AG09319 (cell line): Measurements from ENCODE around the gene KCNAB1.

Source experiments
- DNase-seq: peaks from one replicate; pipeline ENCODE4 v3.0.0-alpha.2; 2010; ENCODE audit warnings: low read depth; ENCODE audit errors: extremely low read depth
- TF ChIP-seq, protein P1 (sequence below): IDR thresholded peaks from 2 replicates; pipeline ENCODE4 v1.5.1; 2011; ENCODE audit warnings: low read depth, mild to moderate bottlenecking, inconsistent platforms, low read length, moderate library complexity

Gene KCNAB1

DNA sequence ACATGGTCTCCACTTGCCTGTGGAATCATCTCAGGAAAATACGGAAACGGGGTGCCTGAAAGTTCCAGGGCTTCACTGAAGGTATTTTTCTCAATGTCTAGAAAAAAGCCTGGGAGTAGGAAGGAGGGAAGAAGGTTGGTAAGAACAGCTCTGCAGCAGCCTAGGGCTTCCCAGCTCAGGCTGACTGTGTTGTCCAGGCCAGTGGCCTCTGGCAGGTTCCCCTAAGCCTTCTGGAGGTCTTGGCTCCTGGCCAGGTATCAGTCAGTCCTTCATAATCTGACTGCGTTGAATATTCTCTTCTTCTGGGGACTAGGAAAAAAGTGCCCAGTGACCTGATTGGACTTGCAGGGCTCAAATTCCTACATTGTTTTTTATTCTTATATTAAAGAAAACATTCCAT lies 395.9 kb downstream of the KCNAB1 start:
- TF ChIP-seq, protein P1, sequence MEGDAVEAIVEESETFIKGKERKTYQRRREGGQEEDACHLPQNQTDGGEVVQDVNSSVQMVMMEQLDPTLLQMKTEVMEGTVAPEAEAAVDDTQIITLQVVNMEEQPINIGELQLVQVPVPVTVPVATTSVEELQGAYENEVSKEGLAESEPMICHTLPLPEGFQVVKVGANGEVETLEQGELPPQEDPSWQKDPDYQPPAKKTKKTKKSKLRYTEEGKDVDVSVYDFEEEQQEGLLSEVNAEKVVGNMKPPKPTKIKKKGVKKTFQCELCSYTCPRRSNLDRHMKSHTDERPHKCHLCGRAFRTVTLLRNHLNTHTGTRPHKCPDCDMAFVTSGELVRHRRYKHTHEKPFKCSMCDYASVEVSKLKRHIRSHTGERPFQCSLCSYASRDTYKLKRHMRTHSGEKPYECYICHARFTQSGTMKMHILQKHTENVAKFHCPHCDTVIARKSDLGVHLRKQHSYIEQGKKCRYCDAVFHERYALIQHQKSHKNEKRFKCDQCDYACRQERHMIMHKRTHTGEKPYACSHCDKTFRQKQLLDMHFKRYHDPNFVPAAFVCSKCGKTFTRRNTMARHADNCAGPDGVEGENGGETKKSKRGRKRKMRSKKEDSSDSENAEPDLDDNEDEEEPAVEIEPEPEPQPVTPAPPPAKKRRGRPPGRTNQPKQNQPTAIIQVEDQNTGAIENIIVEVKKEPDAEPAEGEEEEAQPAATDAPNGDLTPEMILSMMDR: no peak
- no peak for DNase-seq

GRCh38 chr3:156516961-156517360 lies 396.6 kb downstream of the KCNAB1 start:
- TF ChIP-seq, protein P1: no peak
- DNase-seq: no peak

DNA sequence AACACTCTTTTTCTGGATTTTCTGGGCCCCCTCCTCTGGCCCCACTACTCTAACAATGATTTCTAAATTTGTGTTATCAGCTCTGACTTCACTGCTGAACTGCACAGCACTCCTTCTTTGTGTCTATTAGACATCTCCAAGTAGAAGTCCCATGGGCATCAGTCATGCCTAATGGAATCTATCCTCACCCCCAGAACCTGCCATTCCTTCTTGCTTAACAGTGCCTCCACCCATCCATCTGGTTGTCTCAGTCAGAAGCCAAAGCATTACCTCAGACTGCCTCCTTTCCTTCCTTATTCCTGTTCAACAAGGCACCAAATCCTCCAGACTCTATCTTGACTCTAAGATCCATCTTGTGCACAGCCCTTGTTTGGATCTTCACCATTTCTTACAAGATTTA lies 398.3 kb downstream of the KCNAB1 start:
- TF ChIP-seq, protein P1: no peak
- no peak for DNase-seq

GRCh38 chr3:156519758-156520162 lies 399.4 kb downstream of the KCNAB1 start:
- TF ChIP-seq, protein P1: no peak
- DNase-seq: no peak

GRCh38 chr3:156522673-156523072 lies 402.3 kb downstream of the KCNAB1 start:
- no peak for DNase-seq
- TF ChIP-seq, protein P1: no peak

DNA sequence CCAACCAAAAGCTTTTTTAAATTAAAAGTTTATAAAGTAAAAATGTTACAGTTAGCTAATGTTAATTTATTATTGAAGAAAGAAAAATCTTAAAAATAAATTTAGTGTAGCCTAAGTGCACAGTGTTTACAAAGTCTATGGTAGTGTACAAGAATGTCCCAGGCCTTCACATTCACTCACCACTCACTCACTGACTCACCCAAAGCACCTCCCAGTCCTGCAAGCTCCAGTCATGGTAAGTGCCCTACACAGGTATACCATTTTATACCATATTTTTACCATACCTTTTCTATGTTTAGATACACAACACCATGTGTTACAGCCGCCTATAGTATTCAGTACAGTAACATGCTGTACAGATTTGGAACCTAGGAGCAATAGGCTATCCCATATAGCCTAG lies 405.4 kb downstream of the KCNAB1 start:
- DNase-seq: no peak
- TF ChIP-seq, protein P1: no peak

GRCh38 chr3:156527060-156527459 lies 406.7 kb downstream of the KCNAB1 start:
- TF ChIP-seq, protein P1: no peak
- DNase-seq: no peak
